Activated T-cell treated with anti-CD3 and anti-CD28 coated beads, Interleukin-2, amount 50 U/mL, for 72 hours (primary cell): ENCODE data around the gene LRRC1. TPM values are rescaled to one million over a fixed set of nuclear protein-coding genes. Genes with fewer than 3 reads are reported as not detected.

Source experiments
- ATAC-seq, 2 donors: fragments of 150-1000 bp; cut with Tn5 transposase; replicated peaks in 1 of 2; 2 replicates each; pipeline ENCODE4 v1.10.0; 2021; ENCODE audit warnings: moderate library complexity in 2 of 2, mild to moderate bottlenecking in 1 of 2
- DNase-seq, 2 donors: peaks; one replicate each; pipeline ENCODE4 v3.0.0; 2021 to 2022; ENCODE audit warnings: mixed read lengths in 1 of 2
- H3K27ac Mint-ChIP-seq: one replicate; pipeline ENCODE4 v1.8.0; 2022; ENCODE audit warnings: mild to moderate bottlenecking, moderate library complexity, mixed read lengths
- H3K27me3 Mint-ChIP-seq: one replicate; pipeline ENCODE4 v1.8.0; 2022; ENCODE audit warnings: low read depth, mixed read lengths
- H3K36me3 Mint-ChIP-seq, 2 donors: one replicate each; pipeline ENCODE4 v1.8.0; 2022; ENCODE audit warnings: mixed read lengths in 2 of 2, mild to moderate bottlenecking in 1 of 2; ENCODE audit not compliant: insufficient read depth in 2 of 2
- H3K4me1 Mint-ChIP-seq: one replicate; pipeline ENCODE4 v1.8.0; 2022; ENCODE audit warnings: low read depth, mixed read lengths
- H3K4me3 Mint-ChIP-seq, 2 donors: one replicate each; pipeline ENCODE4 v1.8.0; 2022; ENCODE audit warnings: mild to moderate bottlenecking in 2 of 2, mixed read lengths in 2 of 2, moderate library complexity in 2 of 2
- H3K9me3 Mint-ChIP-seq, 2 donors: one replicate each; pipeline ENCODE4 v1.8.0; 2022; ENCODE audit warnings: mixed read lengths in 2 of 2
- total RNA-seq, 2 donors: library from RNA; stranded (reverse); gene quantifications; one replicate each; pipeline ENCODE4 v1.2.3, GENCODE V29; 2022

LRRC1 gene
- total RNA-seq, 2 donors from 2014 or later, result 3.6 to 4.4 TPM

GRCh38 chr6:53961679-53962370, 167.0 kb downstream of the LRRC1 start:
- ATAC-seq (no peak), DNase-seq (no peak)

GRCh38 chr6:53962646-53963045, 167.8 kb downstream of the LRRC1 start:
- peaks cover 16% of the 10 kb centered on the region for H3K27me3 Mint-ChIP-seq
- H3K27ac Mint-ChIP-seq, result no peak overlapping the region
- ATAC-seq (no peak), DNase-seq (no peak)
- no peak overlapping the region for H3K4me3 Mint-ChIP-seq
- peaks cover 0 to 3% of the 10 kb centered on the region in 2 donors for H3K9me3 Mint-ChIP-seq
- H3K36me3 Mint-ChIP-seq, result no peaks in the 10 kb centered on the region
- no peaks in the 10 kb centered on the region for H3K4me1 Mint-ChIP-seq

More at GRCh38 chr6:53961679-53962370, 167.0 kb downstream of the LRRC1 start:
- H3K27me3 Mint-ChIP-seq, result peaks cover 20% of the 10 kb centered on the region
- H3K4me1 Mint-ChIP-seq, result no peaks in the 10 kb centered on the region
- no peaks in the 10 kb centered on the region for H3K36me3 Mint-ChIP-seq
- peaks cover 0 to 3% of the 10 kb centered on the region in 2 donors for H3K9me3 Mint-ChIP-seq
- no peak overlapping the region for H3K4me3 Mint-ChIP-seq
- H3K27ac Mint-ChIP-seq, result no peak overlapping the region

- DNase-seq, result no peak
- no peaks in the 10 kb centered on the region for H3K36me3 Mint-ChIP-seq
- H3K4me1 Mint-ChIP-seq, result no peaks in the 10 kb centered on the region
- H3K9me3 Mint-ChIP-seq, result peaks cover 0 to 3% of the 10 kb centered on the region in 2 donors
- no peak overlapping the region for H3K27ac Mint-ChIP-seq
- H3K27me3 Mint-ChIP-seq, result peaks cover 18% of the 10 kb centered on the region
- H3K4me3 Mint-ChIP-seq, result no peak overlapping the region
- ATAC-seq, result no peak
Measured at GRCh38 chr6:53967415-53967814, 172.6 kb downstream of the LRRC1 start.

Other genes starting within 250 kb of the LRRC1 start
- gene GCLC, start 249.9 kb upstream of the LRRC1 start, total RNA-seq, result 10 to 100 TPM; 22.9 to 30.8 TPM
- under 1 TPM; 0.12 to 0.14 TPM for gene KLHL31, start 129.2 kb upstream of the LRRC1 start, total RNA-seq